ENCODE measurements around the gene AP5M1.
"Not testable (repeated sequence)": the region's sequence is repeated elsewhere in the genome, so short reads cannot be mapped to it uniquely, and the experiment has no call there.

AP5M1 gene

GRCh38 chr14:57317248-57317833, 48.6 kb downstream of the AP5M1 start:
- H3K27me3 ChIP-seq (ENCODE audit: control insufficient read depth in 2 of 2, insufficient read depth in 2 of 2, low read length in 2 of 2): no peaks in the 10 kb centered on the region
- H3K9me3 ChIP-seq (ENCODE audit: control insufficient read depth in 2 of 2, low read length in 2 of 2): no peaks in the 10 kb centered on the region
- H3K9ac ChIP-seq (ENCODE audit: low read depth in 1 of 2, low read length in 2 of 2): no peak overlapping the region
- H3K27ac ChIP-seq (ENCODE audit: low read depth in 2 of 2, low read length in 2 of 2): no peak overlapping the region
- H3K4me3 ChIP-seq (ENCODE audit: low read length in 2 of 2): no peak overlapping the region
- H3K36me3 ChIP-seq (ENCODE audit: control insufficient read depth in 2 of 2, insufficient read depth in 2 of 2, low read length in 2 of 2): no peaks in the 10 kb centered on the region
- no peaks in the 10 kb centered on the region for H3K4me1 ChIP-seq (ENCODE audit: control insufficient read depth in 2 of 2, insufficient read depth in 2 of 2, low read length in 2 of 2)

DNA sequence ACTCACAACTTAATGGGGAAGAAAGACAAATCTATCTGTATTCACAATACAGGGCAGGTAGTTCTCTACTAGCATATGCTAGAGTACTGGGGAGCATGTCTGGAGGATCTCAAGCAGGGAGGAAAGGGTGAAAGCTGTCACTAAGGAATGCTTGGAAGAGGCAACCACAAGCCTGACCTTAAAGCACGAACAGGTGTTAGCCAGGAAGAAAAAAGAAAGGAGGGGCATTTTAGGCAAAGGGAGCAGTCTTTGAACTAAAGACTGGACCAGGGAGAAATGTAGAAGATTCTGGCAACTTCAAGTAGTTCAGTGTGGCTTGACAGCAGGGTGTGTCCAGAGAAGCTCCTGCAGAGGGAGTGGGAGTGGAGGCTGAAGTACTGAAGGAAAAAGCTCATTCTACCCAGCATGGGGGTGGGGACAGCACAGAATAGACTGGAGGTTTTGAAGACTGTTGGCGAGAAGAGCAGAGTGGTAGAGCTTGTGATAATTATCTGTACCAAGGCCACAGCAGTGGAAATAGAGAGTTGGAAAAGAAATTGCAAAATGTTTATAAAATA, 50.9 kb downstream of the AP5M1 start:
- no peaks in the 10 kb centered on the region for H3K9me3 ChIP-seq (ENCODE audit: control insufficient read depth in 2 of 2, low read length in 2 of 2)
- no peak overlapping the region for H3K27ac ChIP-seq (ENCODE audit: low read depth in 2 of 2, low read length in 2 of 2)
- no peaks in the 10 kb centered on the region for H3K27me3 ChIP-seq (ENCODE audit: control insufficient read depth in 2 of 2, insufficient read depth in 2 of 2, low read length in 2 of 2)
- no peaks in the 10 kb centered on the region for H3K36me3 ChIP-seq (ENCODE audit: control insufficient read depth in 2 of 2, insufficient read depth in 2 of 2, low read length in 2 of 2)
- H3K4me3 ChIP-seq (ENCODE audit: low read length in 2 of 2): no peak overlapping the region
- no peaks in the 10 kb centered on the region for H3K4me1 ChIP-seq (ENCODE audit: control insufficient read depth in 2 of 2, insufficient read depth in 2 of 2, low read length in 2 of 2)
- H3K9ac ChIP-seq (ENCODE audit: low read depth in 1 of 2, low read length in 2 of 2): no peak overlapping the region

- H3K27me3 ChIP-seq (ENCODE audit: control insufficient read depth in 2 of 2, insufficient read depth in 2 of 2, low read length in 2 of 2): no peaks in the 10 kb centered on the region
- no peaks in the 10 kb centered on the region for H3K36me3 ChIP-seq (ENCODE audit: control insufficient read depth in 2 of 2, insufficient read depth in 2 of 2, low read length in 2 of 2)
- H3K9ac ChIP-seq (ENCODE audit: low read depth in 1 of 2, low read length in 2 of 2): no peak overlapping the region
- H3K27ac ChIP-seq (ENCODE audit: low read depth in 2 of 2, low read length in 2 of 2): no peak overlapping the region
- no peak overlapping the region for H3K4me3 ChIP-seq (ENCODE audit: low read length in 2 of 2)
- H3K9me3 ChIP-seq (ENCODE audit: control insufficient read depth in 2 of 2, low read length in 2 of 2): no peaks in the 10 kb centered on the region
- H3K4me1 ChIP-seq (ENCODE audit: control insufficient read depth in 2 of 2, insufficient read depth in 2 of 2, low read length in 2 of 2): no peaks in the 10 kb centered on the region
Measured at GRCh38 chr14:57323721-57324120, 55.0 kb downstream of the AP5M1 start.

DNA sequence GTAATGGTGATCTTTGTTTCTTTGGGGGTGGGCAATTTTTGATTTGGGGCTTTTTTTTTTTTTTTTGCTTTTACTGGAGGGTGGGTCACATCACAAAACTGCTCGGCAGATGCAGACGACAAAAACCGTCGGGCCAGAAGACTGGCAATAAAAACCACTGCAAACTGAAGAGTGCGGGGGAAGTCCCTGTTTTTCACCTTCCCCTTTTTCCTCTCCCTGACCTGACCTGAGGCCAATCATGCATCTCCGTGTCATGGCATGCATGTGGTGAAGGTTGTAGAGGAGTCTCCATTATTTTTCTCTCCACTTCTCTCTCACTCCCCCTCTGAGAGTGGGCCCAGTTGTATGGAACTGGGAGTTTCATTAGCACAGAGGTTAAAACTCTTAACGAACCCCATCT, 57.5 kb downstream of the AP5M1 start:
- Histone ChIP-seq H3K27ac (ENCODE audit: low read depth in 2 of 2, low read length in 2 of 2) (no peak overlapping the region), H3K4me3 (ENCODE audit: low read length in 2 of 2) (no peak overlapping the region), H3K4me1 (ENCODE audit: control insufficient read depth in 2 of 2, insufficient read depth in 2 of 2, low read length in 2 of 2) (no peaks in the 10 kb centered on the region), H3K9ac (ENCODE audit: low read depth in 1 of 2, low read length in 2 of 2) (no peak overlapping the region), H3K36me3 (ENCODE audit: control insufficient read depth in 2 of 2, insufficient read depth in 2 of 2, low read length in 2 of 2) (no peaks in the 10 kb centered on the region), H3K27me3 (ENCODE audit: control insufficient read depth in 2 of 2, insufficient read depth in 2 of 2, low read length in 2 of 2) (no peaks in the 10 kb centered on the region), H3K9me3 (ENCODE audit: control insufficient read depth in 2 of 2, low read length in 2 of 2) (no peaks in the 10 kb centered on the region)

DNA sequence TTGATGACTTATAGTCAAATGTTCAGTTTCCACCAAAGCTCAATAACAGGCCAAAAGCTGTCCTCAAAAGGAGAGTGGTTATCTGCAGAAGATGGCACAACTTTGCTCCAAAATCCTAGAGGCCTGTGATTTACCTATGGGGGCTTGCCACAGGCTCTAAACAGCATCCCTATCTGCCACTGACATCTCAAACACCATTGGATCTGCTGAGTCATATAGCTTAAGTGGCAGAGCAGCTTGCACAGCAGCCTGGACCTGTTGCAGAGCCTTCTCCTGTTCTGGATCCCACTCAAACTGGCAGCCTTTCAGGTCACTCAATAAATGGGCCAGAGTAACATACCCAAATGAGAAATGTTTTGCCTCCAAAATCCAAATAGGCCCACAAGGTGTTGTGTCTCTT, 61.1 kb downstream of the AP5M1 start:
- Histone ChIP-seq H3K36me3 (ENCODE audit: control insufficient read depth in 2 of 2, insufficient read depth in 2 of 2, low read length in 2 of 2) (no peaks in the 10 kb centered on the region), H3K9ac (ENCODE audit: low read depth in 1 of 2, low read length in 2 of 2) (no peak overlapping the region), H3K27me3 (ENCODE audit: control insufficient read depth in 2 of 2, insufficient read depth in 2 of 2, low read length in 2 of 2) (no peaks in the 10 kb centered on the region), H3K4me3 (ENCODE audit: low read length in 2 of 2) (no peak overlapping the region), H3K27ac (ENCODE audit: low read depth in 2 of 2, low read length in 2 of 2) (no peak overlapping the region), H3K9me3 (ENCODE audit: control insufficient read depth in 2 of 2, low read length in 2 of 2) (no peaks in the 10 kb centered on the region), H3K4me1 (ENCODE audit: control insufficient read depth in 2 of 2, insufficient read depth in 2 of 2, low read length in 2 of 2) (no peaks in the 10 kb centered on the region)

- not testable (repeated sequence) for H3K4me1 ChIP-seq (ENCODE audit: control insufficient read depth in 2 of 2, insufficient read depth in 2 of 2, low read length in 2 of 2); H3K9me3 ChIP-seq (ENCODE audit: control insufficient read depth in 2 of 2, low read length in 2 of 2); H3K27me3 ChIP-seq (ENCODE audit: control insufficient read depth in 2 of 2, insufficient read depth in 2 of 2, low read length in 2 of 2); H3K36me3 ChIP-seq (ENCODE audit: control insufficient read depth in 2 of 2, insufficient read depth in 2 of 2, low read length in 2 of 2); H3K4me3 ChIP-seq (ENCODE audit: low read length in 2 of 2); H3K27ac ChIP-seq (ENCODE audit: low read depth in 2 of 2, low read length in 2 of 2); H3K9ac ChIP-seq (ENCODE audit: low read depth in 1 of 2, low read length in 2 of 2)
Measured at GRCh38 chr14:57332475-57332874, 63.7 kb downstream of the AP5M1 start.

- H3K36me3 ChIP-seq (ENCODE audit: control insufficient read depth in 2 of 2, insufficient read depth in 2 of 2, low read length in 2 of 2); H3K4me1 ChIP-seq (ENCODE audit: control insufficient read depth in 2 of 2, insufficient read depth in 2 of 2, low read length in 2 of 2); H3K9ac ChIP-seq (ENCODE audit: low read depth in 1 of 2, low read length in 2 of 2); H3K27me3 ChIP-seq (ENCODE audit: control insufficient read depth in 2 of 2, insufficient read depth in 2 of 2, low read length in 2 of 2); H3K9me3 ChIP-seq (ENCODE audit: control insufficient read depth in 2 of 2, low read length in 2 of 2); H3K27ac ChIP-seq (ENCODE audit: low read depth in 2 of 2, low read length in 2 of 2); H3K4me3 ChIP-seq (ENCODE audit: low read length in 2 of 2): not testable (repeated sequence)
Measured at GRCh38 chr14:57333726-57334125, 65.0 kb downstream of the AP5M1 start.

DNA sequence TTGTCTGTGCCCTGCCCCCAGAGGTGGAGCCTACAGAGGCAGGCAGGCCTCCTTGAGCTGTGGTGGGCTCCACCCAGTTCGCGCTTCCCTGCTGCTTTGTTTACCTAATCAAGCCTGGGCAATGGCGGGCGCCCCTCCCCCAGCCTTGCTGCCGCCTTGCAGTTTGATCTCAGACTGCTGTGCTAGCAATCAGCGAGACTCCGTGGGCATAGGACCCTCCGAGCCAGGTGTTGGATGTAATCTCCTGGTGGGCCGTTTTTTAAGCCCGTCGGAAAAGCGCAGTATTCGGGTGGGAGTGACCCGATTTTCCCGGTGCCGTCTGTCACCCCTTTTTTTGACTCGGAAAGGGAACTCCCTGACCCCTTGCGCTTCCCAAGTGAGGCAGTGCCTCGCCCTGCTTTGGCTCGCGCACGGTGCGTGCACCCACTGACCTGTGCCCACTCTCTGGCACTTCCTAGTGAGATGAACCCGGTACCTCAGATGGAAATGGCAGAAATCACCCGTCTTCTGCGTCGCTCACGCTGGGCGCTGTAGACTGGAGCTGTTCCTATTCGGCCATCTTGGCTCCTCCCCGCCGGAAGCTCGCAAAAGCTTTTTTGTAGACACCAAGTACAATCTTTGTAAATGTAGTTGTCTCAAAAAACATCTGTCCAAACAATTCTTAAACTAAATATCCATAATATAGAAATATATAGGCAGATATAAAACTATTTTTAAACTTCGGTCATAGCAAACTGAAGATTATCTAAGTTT, 75.0 kb downstream of the AP5M1 start:
- H3K4me3 ChIP-seq (ENCODE audit: low read length in 2 of 2); H3K36me3 ChIP-seq (ENCODE audit: control insufficient read depth in 2 of 2, insufficient read depth in 2 of 2, low read length in 2 of 2); H3K27me3 ChIP-seq (ENCODE audit: control insufficient read depth in 2 of 2, insufficient read depth in 2 of 2, low read length in 2 of 2); H3K27ac ChIP-seq (ENCODE audit: low read depth in 2 of 2, low read length in 2 of 2); H3K4me1 ChIP-seq (ENCODE audit: control insufficient read depth in 2 of 2, insufficient read depth in 2 of 2, low read length in 2 of 2); H3K9me3 ChIP-seq (ENCODE audit: control insufficient read depth in 2 of 2, low read length in 2 of 2); H3K9ac ChIP-seq (ENCODE audit: low read depth in 1 of 2, low read length in 2 of 2): not testable (repeated sequence)

DNA sequence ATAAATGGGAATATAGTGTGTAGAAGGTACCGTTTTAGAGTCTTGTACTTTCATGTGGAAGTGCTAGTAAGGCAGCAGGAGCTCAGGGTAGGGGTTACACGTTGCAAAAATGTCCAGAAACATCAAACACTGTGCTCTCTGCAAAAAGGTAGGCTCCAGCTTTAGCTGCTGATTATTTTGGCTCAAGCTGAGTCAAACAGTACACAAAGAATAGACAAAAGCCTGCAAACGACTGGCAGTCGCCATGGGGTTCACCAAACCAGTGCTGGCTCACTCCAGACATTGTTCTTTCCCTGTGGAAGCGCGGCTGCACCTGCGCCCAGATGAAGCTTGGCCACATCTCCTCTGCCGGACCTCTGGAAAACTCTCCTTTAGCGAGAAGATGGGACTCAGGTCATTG, 76.3 kb downstream of the AP5M1 start:
- Histone ChIP-seq H3K27me3 (ENCODE audit: control insufficient read depth in 2 of 2, insufficient read depth in 2 of 2, low read length in 2 of 2) (peaks cover 0 to 2% of the 10 kb centered on the region in 2 donors), H3K27ac (ENCODE audit: low read depth in 2 of 2, low read length in 2 of 2) (no peak overlapping the region), H3K4me3 (ENCODE audit: low read length in 2 of 2) (no peak overlapping the region), H3K9me3 (ENCODE audit: control insufficient read depth in 2 of 2, low read length in 2 of 2) (no peaks in the 10 kb centered on the region), H3K36me3 (ENCODE audit: control insufficient read depth in 2 of 2, insufficient read depth in 2 of 2, low read length in 2 of 2) (no peaks in the 10 kb centered on the region), H3K4me1 (ENCODE audit: control insufficient read depth in 2 of 2, insufficient read depth in 2 of 2, low read length in 2 of 2) (no peaks in the 10 kb centered on the region), H3K9ac (ENCODE audit: low read depth in 1 of 2, low read length in 2 of 2) (no peak overlapping the region)

- no peaks in the 10 kb centered on the region for H3K4me1 ChIP-seq (ENCODE audit: control insufficient read depth in 2 of 2, insufficient read depth in 2 of 2, low read length in 2 of 2)
- peaks cover 0 to 2% of the 10 kb centered on the region in 2 donors for H3K27me3 ChIP-seq (ENCODE audit: control insufficient read depth in 2 of 2, insufficient read depth in 2 of 2, low read length in 2 of 2)
- H3K9me3 ChIP-seq (ENCODE audit: control insufficient read depth in 2 of 2, low read length in 2 of 2): no peaks in the 10 kb centered on the region
- no peak overlapping the region for H3K9ac ChIP-seq (ENCODE audit: low read depth in 1 of 2, low read length in 2 of 2)
- H3K36me3 ChIP-seq (ENCODE audit: control insufficient read depth in 2 of 2, insufficient read depth in 2 of 2, low read length in 2 of 2): no peaks in the 10 kb centered on the region
- H3K4me3 ChIP-seq (ENCODE audit: low read length in 2 of 2): no peak overlapping the region
- no peak overlapping the region for H3K27ac ChIP-seq (ENCODE audit: low read depth in 2 of 2, low read length in 2 of 2)
Measured at GRCh38 chr14:57346741-57347140, 78.0 kb downstream of the AP5M1 start.

All from mucosa of rectum (tissue), 2 donors.